ENCODE results near the gene HES7. TPM values are rescaled to one million over a fixed set of nuclear protein-coding genes. Genes with fewer than 3 reads are reported as not detected.

Gene HES7
- total and polyA plus RNA-seq, 9 of the 15 experiments (the other 6 are each of a cell fraction or from before 2014, with no cell fraction given) = 0.03 to 1.7 (median 0.14) TPM; not detected in 1

DNA sequence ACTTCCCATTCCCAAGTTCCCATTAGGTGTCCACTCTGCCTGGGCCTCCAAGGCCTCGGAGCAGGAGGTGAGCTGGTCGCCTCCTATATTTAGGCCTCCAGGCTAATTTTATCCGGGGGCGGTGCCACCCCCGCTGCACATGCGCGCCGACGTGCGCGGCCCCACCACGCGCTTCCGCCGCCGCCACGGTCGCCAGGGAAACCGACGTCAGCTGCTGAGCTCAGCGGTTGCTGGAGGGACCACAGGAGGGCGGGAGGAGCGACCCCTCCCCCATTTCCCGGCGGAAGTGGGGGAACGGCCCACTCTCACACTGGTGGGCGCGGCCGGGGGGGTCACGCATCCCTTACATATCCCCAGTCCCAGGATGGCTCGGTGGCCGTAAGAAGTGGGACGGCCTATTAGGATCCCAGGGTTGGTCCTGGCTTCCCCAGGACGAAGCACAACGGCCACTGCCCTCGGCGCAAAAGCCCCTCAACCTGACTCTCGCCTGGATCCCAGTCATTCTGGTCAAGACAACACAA is 27.3 kb upstream of the HES7 start (continued):
- TF ChIP-seq, protein P1, sequence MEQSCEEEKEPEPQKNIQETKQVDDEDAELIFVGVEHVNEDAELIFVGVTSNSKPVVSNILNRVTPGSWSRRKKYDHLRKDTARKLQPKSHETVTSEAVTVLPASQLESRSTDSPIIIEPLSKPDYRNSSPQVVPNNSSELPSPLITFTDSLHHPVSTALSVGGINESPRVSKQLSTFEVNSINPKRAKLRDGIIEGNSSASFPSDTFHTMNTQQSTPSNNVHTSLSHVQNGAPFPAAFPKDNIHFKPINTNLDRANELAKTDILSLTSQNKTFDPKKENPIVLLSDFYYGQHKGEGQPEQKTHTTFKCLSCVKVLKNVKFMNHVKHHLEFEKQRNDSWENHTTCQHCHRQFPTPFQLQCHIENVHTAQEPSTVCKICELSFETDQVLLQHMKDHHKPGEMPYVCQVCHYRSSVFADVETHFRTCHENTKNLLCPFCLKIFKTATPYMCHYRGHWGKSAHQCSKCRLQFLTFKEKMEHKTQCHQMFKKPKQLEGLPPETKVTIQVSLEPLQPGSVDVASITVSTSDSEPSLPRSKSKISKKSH (CRISPR knock-in tag; IDR thresholded peaks at IDR 0.05) = no peak
- TF ChIP-seq DACH1 (IDR thresholded peaks at IDR 0.05; ENCODE audit: partially characterized antibody) = peak; percentile 26
- no peak for TF ChIP-seq SLC30A9 (CRISPR knock-in tag; IDR thresholded peaks at IDR 0.05)
- peak; percentile 69 for TF ChIP-seq ZFX (CRISPR knock-in tag; IDR thresholded peaks at IDR 0.05)
- TF ChIP-seq WHSC1 (IDR thresholded peaks at IDR 0.05; ENCODE audit: low read length) = no peak
- TF ChIP-seq, protein P2, sequence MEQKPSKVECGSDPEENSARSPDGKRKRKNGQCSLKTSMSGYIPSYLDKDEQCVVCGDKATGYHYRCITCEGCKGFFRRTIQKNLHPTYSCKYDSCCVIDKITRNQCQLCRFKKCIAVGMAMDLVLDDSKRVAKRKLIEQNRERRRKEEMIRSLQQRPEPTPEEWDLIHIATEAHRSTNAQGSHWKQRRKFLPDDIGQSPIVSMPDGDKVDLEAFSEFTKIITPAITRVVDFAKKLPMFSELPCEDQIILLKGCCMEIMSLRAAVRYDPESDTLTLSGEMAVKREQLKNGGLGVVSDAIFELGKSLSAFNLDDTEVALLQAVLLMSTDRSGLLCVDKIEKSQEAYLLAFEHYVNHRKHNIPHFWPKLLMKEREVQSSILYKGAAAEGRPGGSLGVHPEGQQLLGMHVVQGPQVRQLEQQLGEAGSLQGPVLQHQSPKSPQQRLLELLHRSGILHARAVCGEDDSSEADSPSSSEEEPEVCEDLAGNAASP (IDR thresholded peaks at IDR 0.05) = no peak
- no peak for TF ChIP-seq HDAC6 (IDR thresholded peaks at IDR 0.05; ENCODE audit: low read depth, low read length)
- TF ChIP-seq RBM25 (IDR thresholded peaks at IDR 0.05; ENCODE audit: low read depth, low read length, severe bottlenecking) = no peak
- no peak for TF ChIP-seq ERF (CRISPR knock-in tag; IDR thresholded peaks at IDR 0.05)
- TF ChIP-seq ZNF12 (CRISPR knock-in tag; IDR thresholded peaks at IDR 0.05) = no peak
- TF ChIP-seq, protein P3, sequence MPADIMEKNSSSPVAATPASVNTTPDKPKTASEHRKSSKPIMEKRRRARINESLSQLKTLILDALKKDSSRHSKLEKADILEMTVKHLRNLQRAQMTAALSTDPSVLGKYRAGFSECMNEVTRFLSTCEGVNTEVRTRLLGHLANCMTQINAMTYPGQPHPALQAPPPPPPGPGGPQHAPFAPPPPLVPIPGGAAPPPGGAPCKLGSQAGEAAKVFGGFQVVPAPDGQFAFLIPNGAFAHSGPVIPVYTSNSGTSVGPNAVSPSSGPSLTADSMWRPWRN (IDR thresholded peaks at IDR 0.05; ENCODE audit: low read depth) = no peak
- no peak for TF ChIP-seq POLR2H (tag; IDR thresholded peaks at IDR 0.05; ENCODE audit: low read depth)
- TF ChIP-seq, protein P4, sequence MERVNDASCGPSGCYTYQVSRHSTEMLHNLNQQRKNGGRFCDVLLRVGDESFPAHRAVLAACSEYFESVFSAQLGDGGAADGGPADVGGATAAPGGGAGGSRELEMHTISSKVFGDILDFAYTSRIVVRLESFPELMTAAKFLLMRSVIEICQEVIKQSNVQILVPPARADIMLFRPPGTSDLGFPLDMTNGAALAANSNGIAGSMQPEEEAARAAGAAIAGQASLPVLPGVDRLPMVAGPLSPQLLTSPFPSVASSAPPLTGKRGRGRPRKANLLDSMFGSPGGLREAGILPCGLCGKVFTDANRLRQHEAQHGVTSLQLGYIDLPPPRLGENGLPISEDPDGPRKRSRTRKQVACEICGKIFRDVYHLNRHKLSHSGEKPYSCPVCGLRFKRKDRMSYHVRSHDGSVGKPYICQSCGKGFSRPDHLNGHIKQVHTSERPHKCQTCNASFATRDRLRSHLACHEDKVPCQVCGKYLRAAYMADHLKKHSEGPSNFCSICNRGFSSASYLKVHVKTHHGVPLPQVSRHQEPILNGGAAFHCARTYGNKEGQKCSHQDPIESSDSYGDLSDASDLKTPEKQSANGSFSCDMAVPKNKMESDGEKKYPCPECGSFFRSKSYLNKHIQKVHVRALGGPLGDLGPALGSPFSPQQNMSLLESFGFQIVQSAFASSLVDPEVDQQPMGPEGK (CRISPR knock-in tag; IDR thresholded peaks at IDR 0.05; ENCODE audit: borderline replicate concordance) = no peak
- TF ChIP-seq MXI1 (IDR thresholded peaks at IDR 0.05; ENCODE audit: low read depth, low read length) = peak; percentile 87
- TF ChIP-seq RFX1 (IDR thresholded peaks at IDR 0.05) = peak; percentile 93
- TF ChIP-seq MIER1 (IDR thresholded peaks at IDR 0.05; ENCODE audit: low read depth) = no peak
- 0 out of 2 replicates have a peak, but pooled peaks have one; percentile 28 for TF ChIP-seq ETV1 (tag; conservative IDR thresholded peaks at IDR 0.05; ENCODE audit: low read depth)
- 0 out of 2 replicates have a peak, but pooled peaks have one; percentile 31 for TF ChIP-seq GTF2E2 (tag; IDR thresholded peaks at IDR 0.05)
- no peak for TF ChIP-seq TAF1 (IDR thresholded peaks at IDR 0.05; ENCODE audit: control insufficient read depth, extremely low read depth, insufficient read depth, low read length, severe bottlenecking)
- TF ChIP-seq CHD1 (IDR thresholded peaks at IDR 0.05; ENCODE audit: low read length) = no peak
- TF ChIP-seq, protein P5, sequence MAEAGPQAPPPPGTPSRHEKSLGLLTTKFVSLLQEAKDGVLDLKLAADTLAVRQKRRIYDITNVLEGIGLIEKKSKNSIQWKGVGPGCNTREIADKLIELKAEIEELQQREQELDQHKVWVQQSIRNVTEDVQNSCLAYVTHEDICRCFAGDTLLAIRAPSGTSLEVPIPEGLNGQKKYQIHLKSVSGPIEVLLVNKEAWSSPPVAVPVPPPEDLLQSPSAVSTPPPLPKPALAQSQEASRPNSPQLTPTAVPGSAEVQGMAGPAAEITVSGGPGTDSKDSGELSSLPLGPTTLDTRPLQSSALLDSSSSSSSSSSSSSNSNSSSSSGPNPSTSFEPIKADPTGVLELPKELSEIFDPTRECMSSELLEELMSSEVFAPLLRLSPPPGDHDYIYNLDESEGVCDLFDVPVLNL (CRISPR knock-in tag; IDR thresholded peaks at IDR 0.05; ENCODE audit: low read depth) = no peak
- TF ChIP-seq KHSRP (IDR thresholded peaks at IDR 0.05) = no peak

Measured in K562 (cell line).